Neural cell (in vitro differentiated cells): ENCODE measurements around the gene MINK1.

Experiments
- POLR2AphosphoS5 ChIP-seq: IDR thresholded peaks from 2 replicates; pipeline ENCODE4 v1.6.1; 2012
- SMC3 ChIP-seq: fragments of 450-650 bp; conservative IDR thresholded peaks from 2 replicates; pipeline ENCODE4 v1.6.1; 2014; ENCODE audit warnings: antibody characterized with exemption, mild to moderate bottlenecking, moderate library complexity; ENCODE audit not compliant: poor library complexity
- TAF1 ChIP-seq: IDR thresholded peaks from 2 replicates; pipeline ENCODE4 v1.6.1; 2012; ENCODE audit warnings: low read depth
- TF ChIP-seq, protein P1 (sequence below): fragments of 450-650 bp; IDR thresholded peaks from 2 replicates; pipeline ENCODE4 v1.5.1; 2014; ENCODE audit warnings: antibody characterized with exemption, mild to moderate bottlenecking, moderate library complexity; ENCODE audit not compliant: poor library complexity, severe bottlenecking

GRCh38 chr17:4901108-4901647 lies 68.0 kb downstream of the MINK1 start:
- TF ChIP-seq, protein P1, sequence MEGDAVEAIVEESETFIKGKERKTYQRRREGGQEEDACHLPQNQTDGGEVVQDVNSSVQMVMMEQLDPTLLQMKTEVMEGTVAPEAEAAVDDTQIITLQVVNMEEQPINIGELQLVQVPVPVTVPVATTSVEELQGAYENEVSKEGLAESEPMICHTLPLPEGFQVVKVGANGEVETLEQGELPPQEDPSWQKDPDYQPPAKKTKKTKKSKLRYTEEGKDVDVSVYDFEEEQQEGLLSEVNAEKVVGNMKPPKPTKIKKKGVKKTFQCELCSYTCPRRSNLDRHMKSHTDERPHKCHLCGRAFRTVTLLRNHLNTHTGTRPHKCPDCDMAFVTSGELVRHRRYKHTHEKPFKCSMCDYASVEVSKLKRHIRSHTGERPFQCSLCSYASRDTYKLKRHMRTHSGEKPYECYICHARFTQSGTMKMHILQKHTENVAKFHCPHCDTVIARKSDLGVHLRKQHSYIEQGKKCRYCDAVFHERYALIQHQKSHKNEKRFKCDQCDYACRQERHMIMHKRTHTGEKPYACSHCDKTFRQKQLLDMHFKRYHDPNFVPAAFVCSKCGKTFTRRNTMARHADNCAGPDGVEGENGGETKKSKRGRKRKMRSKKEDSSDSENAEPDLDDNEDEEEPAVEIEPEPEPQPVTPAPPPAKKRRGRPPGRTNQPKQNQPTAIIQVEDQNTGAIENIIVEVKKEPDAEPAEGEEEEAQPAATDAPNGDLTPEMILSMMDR = no peak
- TF ChIP-seq POLR2AphosphoS5 = no peak
- TF ChIP-seq SMC3 = no peak
- no peak for TF ChIP-seq TAF1
